Esophagus muscularis mucosa (tissue), 4 donors: ENCODE results near the gene GALT. TPM values are rescaled to one million over a fixed set of nuclear protein-coding genes. Genes with fewer than 3 reads are reported as not detected.
A peak's percentile ranks its signal among the peaks of the same experiment; 100 is the strongest.

Experiments used
- DNase-seq: peaks from one replicate; pipeline ENCODE4 v3.0.0-alpha.2; 2017; ENCODE audit errors: extremely low spot score
- H3K27ac ChIP-seq, 4 donors: fragments of 200-600 bp; sonication (generic); replicated peaks in 1 of 4; 1 replicate in 3 of 4; 2 replicates in 1 of 4; pipeline ENCODE4 v1.5.1; 2016 to 2019; ENCODE audit warnings: mild to moderate bottlenecking in 1 of 4
- H3K27me3 ChIP-seq, 4 donors: fragments of 200-600 bp; sonication (generic); one replicate each; pipeline versions ENCODE4 v1.5.1 to v1.6.0; 2016 to 2019
- H3K36me3 ChIP-seq, 4 donors: fragments of 200-600 bp; sonication (generic); one replicate each; pipeline ENCODE4 v1.5.1; 2016 to 2019
- H3K4me1 ChIP-seq, 4 donors: fragments of 200-600 bp; sonication (generic); one replicate each; pipeline ENCODE4 v1.5.1; 2016 to 2019
- H3K4me3 ChIP-seq, 4 donors: fragments of 200-600 bp; sonication (generic); 1 replicate in 2 of 4; 2 replicates in 2 of 4; pipeline ENCODE4 v1.5.1; 2016 to 2019; ENCODE audit warnings: mild to moderate bottlenecking in 4 of 4, moderate library complexity in 1 of 4
- H3K9me3 ChIP-seq, 4 donors: fragments of 200-600 bp; sonication (generic); 1 replicate in 3 of 4; 2 replicates in 1 of 4; pipeline ENCODE4 v1.5.1; 2016 to 2019
- EP300 ChIP-seq: sonication (generic); formaldehyde crosslinking; IDR thresholded peaks from one replicate; pipeline ENCODE4 v1.6.1; 2017; ENCODE audit warnings: antibody characterized with exemption
- POLR2A ChIP-seq: fragments of 450-650 bp; IDR thresholded peaks from one replicate; pipeline ENCODE4 v1.6.1; 2017; ENCODE audit warnings: antibody characterized with exemption, moderate library complexity, mild to moderate bottlenecking, low read depth
- POLR2AphosphoS5 ChIP-seq, 2 donors: sonication (generic); formaldehyde crosslinking; IDR thresholded peaks; one replicate each; pipeline ENCODE4 v1.6.1; 2017; ENCODE audit warnings: antibody characterized with exemption in 2 of 2
- WGBS: methylation state at CpG from one replicate; pipeline ENCODE4 v1.1.5; 2018; 5-methylcytosine and 5-hydroxymethylcytosine counted together
- intact Hi-C: fragments of 100-400 bp; cut with DNase I; formaldehyde crosslinking; loops from one replicate; pipeline ENCODE4 v1.15.1; 2023
- total RNA-seq, 4 donors: library from RNA; depleted of rRNA; stranded (reverse); fragments of >200 nt; gene quantifications; one replicate each; pipeline versions ENCODE4 v1.1.0 to v1.2.1, GENCODE V29; 2016
- TF ChIP-seq, protein P1 (sequence below), 3 experiments: fragments of 200-600 bp in 2 of 3; fragments of 450-650 bp in 1 of 3; sonication (generic) in 2 of 3; IDR thresholded peaks; one replicate each; pipeline ENCODE4 v1.5.1; 2017 to 2019; ENCODE audit warnings: antibody characterized with exemption in 3 of 3, mild to moderate bottlenecking in 2 of 3, moderate library complexity in 1 of 3

Gene GALT
- total RNA-seq, 4 donors from 2014 or later = 15.9 to 34.7 (median 22.9) TPM

DNA sequence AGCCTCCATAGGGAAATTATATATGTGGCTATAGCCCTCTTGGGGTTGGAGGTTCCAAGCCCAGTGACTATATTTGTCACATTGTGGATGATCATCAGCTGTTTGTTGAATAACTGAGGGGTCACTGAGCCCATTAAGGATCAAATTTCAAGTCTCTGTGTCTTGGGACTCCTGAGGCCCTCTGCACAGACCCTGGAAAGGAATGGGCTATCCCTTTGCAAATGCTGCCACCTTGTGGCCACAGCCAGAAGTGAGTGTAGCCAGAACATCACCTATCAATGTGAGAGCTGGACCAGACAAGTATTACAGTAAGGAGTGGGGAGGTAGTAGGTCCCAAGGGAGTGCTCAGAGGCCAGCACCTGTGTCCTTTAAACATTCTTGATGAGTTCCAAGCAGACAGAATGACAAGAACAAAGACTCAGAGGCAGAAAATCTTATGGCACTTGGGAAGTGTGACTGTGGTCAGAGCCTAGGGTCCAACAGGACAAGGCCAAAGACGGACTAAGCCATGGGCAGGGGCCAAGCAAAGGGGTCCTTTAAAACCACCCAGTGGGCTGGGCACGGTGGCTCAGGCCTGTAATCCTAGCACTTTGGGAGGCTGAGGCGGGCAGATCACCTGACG lies 42.8 kb upstream of the GALT start:
- H3K27me3 ChIP-seq = no peaks in the 10 kb centered on the region
- H3K4me1 ChIP-seq = peaks cover 0 to 7% (median 0%) of the 10 kb centered on the region in 4 donors
- H3K9me3 ChIP-seq = no peaks in the 10 kb centered on the region
- 49% methylated on average over 4 of the region's 4 CpGs for WGBS
- no peak for TF ChIP-seq POLR2A
- no peak for TF ChIP-seq EP300
- TF ChIP-seq, protein P1, sequence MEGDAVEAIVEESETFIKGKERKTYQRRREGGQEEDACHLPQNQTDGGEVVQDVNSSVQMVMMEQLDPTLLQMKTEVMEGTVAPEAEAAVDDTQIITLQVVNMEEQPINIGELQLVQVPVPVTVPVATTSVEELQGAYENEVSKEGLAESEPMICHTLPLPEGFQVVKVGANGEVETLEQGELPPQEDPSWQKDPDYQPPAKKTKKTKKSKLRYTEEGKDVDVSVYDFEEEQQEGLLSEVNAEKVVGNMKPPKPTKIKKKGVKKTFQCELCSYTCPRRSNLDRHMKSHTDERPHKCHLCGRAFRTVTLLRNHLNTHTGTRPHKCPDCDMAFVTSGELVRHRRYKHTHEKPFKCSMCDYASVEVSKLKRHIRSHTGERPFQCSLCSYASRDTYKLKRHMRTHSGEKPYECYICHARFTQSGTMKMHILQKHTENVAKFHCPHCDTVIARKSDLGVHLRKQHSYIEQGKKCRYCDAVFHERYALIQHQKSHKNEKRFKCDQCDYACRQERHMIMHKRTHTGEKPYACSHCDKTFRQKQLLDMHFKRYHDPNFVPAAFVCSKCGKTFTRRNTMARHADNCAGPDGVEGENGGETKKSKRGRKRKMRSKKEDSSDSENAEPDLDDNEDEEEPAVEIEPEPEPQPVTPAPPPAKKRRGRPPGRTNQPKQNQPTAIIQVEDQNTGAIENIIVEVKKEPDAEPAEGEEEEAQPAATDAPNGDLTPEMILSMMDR (IDR thresholded peaks at IDR 0.05) = peak; percentile 88 to 97 (median 91)
- peak in 1 of 2 donors; percentile 39 for TF ChIP-seq POLR2AphosphoS5 (IDR thresholded peaks at IDR 0.05)
- no peak for DNase-seq
- no peaks in the 10 kb centered on the region for H3K36me3 ChIP-seq
- intact Hi-C loops = loop anchor here (10.0 kb wide), 1 partner anchor 269 kb away; no protein-coding TSS in a partner anchor
- no peak overlapping the region for H3K4me3 ChIP-seq
- no peak overlapping the region for H3K27ac ChIP-seq

DNA sequence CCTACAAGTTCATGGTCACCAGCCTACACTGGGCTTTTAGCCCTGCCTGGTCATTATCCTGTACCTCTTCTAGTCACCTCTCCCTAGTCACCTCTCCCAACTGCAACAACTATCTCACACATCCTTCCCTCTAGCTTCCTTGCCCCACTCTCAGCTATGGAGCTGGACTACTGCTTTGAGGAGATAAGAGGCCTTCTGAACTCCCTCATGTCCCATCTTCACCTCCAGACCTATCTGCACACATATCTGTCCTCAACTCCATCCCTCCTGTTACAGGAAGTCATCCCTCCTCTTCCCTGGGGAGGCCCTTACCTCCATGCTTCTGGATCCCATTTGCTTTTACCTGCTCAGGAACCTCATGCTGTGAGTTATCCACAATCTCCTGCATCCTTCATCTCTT lies 40.3 kb upstream of the GALT start:
- Histone ChIP-seq H3K27me3 (no peaks in the 10 kb centered on the region), H3K4me1 (peaks cover 7 to 17% (median 10%) of the 10 kb centered on the region in 4 donors), H3K4me3 (no peak overlapping the region), H3K9me3 (no peaks in the 10 kb centered on the region), H3K27ac (no peak overlapping the region), H3K36me3 (no peaks in the 10 kb centered on the region)
- DNase-seq = no peak
- intact Hi-C loops = loop anchor here (10.0 kb wide), 1 partner anchor 271 kb away; no protein-coding TSS in a partner anchor
- TF ChIP-seq POLR2A (no peak), EP300 (no peak), POLR2AphosphoS5 (IDR thresholded peaks at IDR 0.05) (no peak)
- TF ChIP-seq, protein P1 (IDR thresholded peaks at IDR 0.05) = no peak

DNA sequence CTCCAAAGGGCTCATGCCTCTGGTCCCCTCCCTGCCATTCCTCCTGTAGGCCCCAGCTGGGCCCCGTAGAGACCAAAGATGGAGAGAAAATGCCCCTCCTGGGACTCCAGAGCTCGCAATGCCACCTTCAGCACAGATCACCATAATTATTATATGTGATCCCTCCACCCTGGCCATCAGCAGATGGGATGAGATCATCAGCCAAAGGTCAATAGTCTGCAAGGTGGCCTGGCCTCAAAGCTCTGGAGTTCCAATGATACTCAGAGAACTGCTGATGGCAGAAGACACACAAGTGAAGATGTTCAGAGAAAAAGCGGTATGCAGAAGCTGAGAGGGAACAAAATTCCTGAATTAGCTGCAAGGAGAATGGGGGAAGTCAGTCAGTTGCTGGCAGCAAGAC lies 39.6 kb upstream of the GALT start:
- WGBS = 87% methylated on average over 3 of the region's 3 CpGs
- intact Hi-C loops = loop anchor here (10.0 kb wide), 1 partner anchor 272 kb away; no protein-coding TSS in a partner anchor

GRCh38 chr9:34607331-34607730 lies 39.1 kb upstream of the GALT start:
- intact Hi-C loops = loop anchor here (10.0 kb wide), 1 partner anchor 273 kb away; no protein-coding TSS in a partner anchor
- Histone ChIP-seq H3K4me1 (peaks cover 11 to 24% (median 18%) of the 10 kb centered on the region in 4 donors), H3K36me3 (no peaks in the 10 kb centered on the region), H3K4me3 (no peak overlapping the region), H3K27ac (no peak overlapping the region), H3K27me3 (no peaks in the 10 kb centered on the region), H3K9me3 (no peaks in the 10 kb centered on the region)
- DNase-seq = no peak
- WGBS = 52% methylated on average over 2 of the region's 2 CpGs
- TF ChIP-seq POLR2AphosphoS5 (IDR thresholded peaks at IDR 0.05) (no peak), POLR2A (no peak), EP300 (no peak)
- TF ChIP-seq, protein P1 (IDR thresholded peaks at IDR 0.05) = no peak

More for the DNA sequence above, 39.6 kb upstream of the GALT start:
- no peak for DNase-seq
- Histone ChIP-seq H3K4me1 (peaks cover 10 to 22% (median 15%) of the 10 kb centered on the region in 4 donors), H3K4me3 (no peak overlapping the region), H3K36me3 (no peaks in the 10 kb centered on the region), H3K27me3 (no peaks in the 10 kb centered on the region), H3K9me3 (no peaks in the 10 kb centered on the region), H3K27ac (no peak overlapping the region)
- TF ChIP-seq POLR2AphosphoS5 (IDR thresholded peaks at IDR 0.05) (no peak), EP300 (no peak), POLR2A (no peak)
- TF ChIP-seq, protein P1 (IDR thresholded peaks at IDR 0.05) = no peak
